ENCODE data around the gene CD209. TPM values are rescaled to one million over a fixed set of nuclear protein-coding genes. Genes with fewer than 3 reads are reported as not detected.
"Not testable (repeated sequence)": the region's sequence is repeated elsewhere in the genome, so short reads cannot be mapped to it uniquely, and the experiment has no call there.

Gene CD209
- total RNA-seq, 1 experiment from 2014 or later: not detected

GRCh38 chr19:7766535-7766934, 19.2 kb upstream of the CD209 start:
- ATAC-seq: no peak
- TF ChIP-seq REST (IDR thresholded peaks at IDR 0.05; ENCODE audit: low read depth) (no peak), EZH2phosphoT487 (IDR thresholded peaks at IDR 0.05; ENCODE audit: borderline replicate concordance) (no peak), EZH2 (IDR thresholded peaks at IDR 0.05) (no peak), CBX3 (IDR thresholded peaks at IDR 0.05; ENCODE audit: low read depth) (no peak), EGR1 (IDR thresholded peaks at IDR 0.05; ENCODE audit: low read depth) (no peak), FOSL1 (IDR thresholded peaks at IDR 0.05; ENCODE audit: low read depth) (no peak), ELF1 (IDR thresholded peaks at IDR 0.05; ENCODE audit: borderline replicate concordance, low read depth) (no peak), TCF7L2 (IDR thresholded peaks at IDR 0.05; ENCODE audit: borderline replicate concordance, extremely low read depth, insufficient read depth, insufficient read length) (no peak), JUND (IDR thresholded peaks at IDR 0.05) (no peak), POLR2A (IDR thresholded peaks at IDR 0.05; ENCODE audit: borderline replicate concordance, extremely low read depth, insufficient read depth, insufficient read length) (no peak), ZNF274 (IDR thresholded peaks at IDR 0.05; ENCODE audit: low read depth, low read length) (no peak)

GRCh38 chr19:7765043-7765442, 17.7 kb upstream of the CD209 start:
- H3K79me2 ChIP-seq (ENCODE audit: insufficient read depth, low read length); H3K4me1 ChIP-seq (ENCODE audit: control insufficient read depth in 1 of 2, insufficient read depth in 2 of 2, low read length in 2 of 2); H2AFZ ChIP-seq (ENCODE audit: low read depth, low read length, poor library complexity, severe bottlenecking); H3K9me2 ChIP-seq (ENCODE audit: insufficient read depth); intact Hi-C loops (cut with micrococcal nuclease); H3K27ac ChIP-seq (ENCODE audit: low read depth, low read length); H3K9ac ChIP-seq (ENCODE audit: low read length); H3K4me3 ChIP-seq (replicated peaks in 1 of 2; ENCODE audit: low read depth in 1 of 2, low read length in 2 of 2); POLR2A ChIA-PET; H3K36me3 ChIP-seq (ENCODE audit: control insufficient read depth in 1 of 2, insufficient read depth in 2 of 2, low read length in 2 of 2); ATAC-seq; CTCF ChIA-PET; H4K20me1 ChIP-seq (ENCODE audit: insufficient read depth); RAD21 ChIA-PET (ENCODE audit: low non-redundant PET in 1 of 2, low total read pairs in 2 of 2, uncharacterized antibody in 2 of 2, unreplicated experiment in 2 of 2); H3K27me3 ChIP-seq (ENCODE audit: insufficient read depth, low read length); BruUV-seq (replicated peaks); H3K9me3 ChIP-seq (ENCODE audit: control insufficient read depth in 1 of 2, insufficient read depth in 1 of 2, low read depth in 1 of 2, low read length in 2 of 2); H3K4me2 ChIP-seq (ENCODE audit: low read length); DNase-seq (ENCODE audit: low read depth, low spot score): not testable (repeated sequence)

More at GRCh38 chr19:7766535-7766934, 19.2 kb upstream of the CD209 start:
- ChIA-PET RAD21 (ENCODE audit: low non-redundant PET in 1 of 2, low total read pairs in 2 of 2, uncharacterized antibody in 2 of 2, unreplicated experiment in 2 of 2) (no interaction called here), POLR2A (no interaction called here), CTCF (no interaction called here)
- H2AFZ ChIP-seq (ENCODE audit: low read depth, low read length, poor library complexity, severe bottlenecking): no peak overlapping the region
- H3K27ac ChIP-seq (ENCODE audit: low read depth, low read length): no peak overlapping the region
- no peak for DNase-seq (ENCODE audit: low read depth, low spot score)
- no peaks in the 10 kb centered on the region for H3K4me1 ChIP-seq (ENCODE audit: control insufficient read depth in 1 of 2, insufficient read depth in 2 of 2, low read length in 2 of 2)
- no peaks in the 10 kb centered on the region for H3K9me3 ChIP-seq (ENCODE audit: control insufficient read depth in 1 of 2, insufficient read depth in 1 of 2, low read depth in 1 of 2, low read length in 2 of 2)
- H3K4me2 ChIP-seq (ENCODE audit: low read length): no peak overlapping the region
- no peaks in the 10 kb centered on the region for H3K9me2 ChIP-seq (ENCODE audit: insufficient read depth)
- H3K4me3 ChIP-seq (replicated peaks in 1 of 2; ENCODE audit: low read depth in 1 of 2, low read length in 2 of 2): no peak overlapping the region
- intact Hi-C loops (cut with micrococcal nuclease): no loop called here
- no peak overlapping the region for H3K9ac ChIP-seq (ENCODE audit: low read length)
- no peaks in the 10 kb centered on the region for H4K20me1 ChIP-seq (ENCODE audit: insufficient read depth)
- no TSS peak for BruUV-seq (replicated peaks)
- H3K27me3 ChIP-seq (ENCODE audit: insufficient read depth, low read length): peaks cover 3% of the 10 kb centered on the region; the same call in 1 of the 2 replicates
- no peaks in the 10 kb centered on the region for H3K79me2 ChIP-seq (ENCODE audit: insufficient read depth, low read length)
- no peaks in the 10 kb centered on the region for H3K36me3 ChIP-seq (ENCODE audit: control insufficient read depth in 1 of 2, insufficient read depth in 2 of 2, low read length in 2 of 2)

- H3K4me3 ChIP-seq (replicated peaks in 1 of 2; ENCODE audit: low read depth in 1 of 2, low read length in 2 of 2); CTCF ChIA-PET; H3K9me2 ChIP-seq (ENCODE audit: insufficient read depth); H3K36me3 ChIP-seq (ENCODE audit: control insufficient read depth in 1 of 2, insufficient read depth in 2 of 2, low read length in 2 of 2); H3K4me1 ChIP-seq (ENCODE audit: control insufficient read depth in 1 of 2, insufficient read depth in 2 of 2, low read length in 2 of 2); H3K27ac ChIP-seq (ENCODE audit: low read depth, low read length); H4K20me1 ChIP-seq (ENCODE audit: insufficient read depth); intact Hi-C loops (cut with micrococcal nuclease); POLR2A ChIA-PET; BruUV-seq (replicated peaks); H3K27me3 ChIP-seq (ENCODE audit: insufficient read depth, low read length); H3K79me2 ChIP-seq (ENCODE audit: insufficient read depth, low read length); H3K9me3 ChIP-seq (ENCODE audit: control insufficient read depth in 1 of 2, insufficient read depth in 1 of 2, low read depth in 1 of 2, low read length in 2 of 2); ATAC-seq; H2AFZ ChIP-seq (ENCODE audit: low read depth, low read length, poor library complexity, severe bottlenecking); H3K9ac ChIP-seq (ENCODE audit: low read length); RAD21 ChIA-PET (ENCODE audit: low non-redundant PET in 1 of 2, low total read pairs in 2 of 2, uncharacterized antibody in 2 of 2, unreplicated experiment in 2 of 2); DNase-seq (ENCODE audit: low read depth, low spot score); H3K4me2 ChIP-seq (ENCODE audit: low read length): not testable (repeated sequence)
These were observed 16.8 kb upstream of the CD209 start for GRCh38 chr19:7764157-7764556.

Measured in HCT116 (cell line).